Activated CD4-positive, CD25-positive, alpha-beta regulatory T cell (primary cell): Measurements from ENCODE around the gene DRC1.
"Not testable (repeated sequence)": the region's sequence is repeated elsewhere in the genome, so short reads cannot be mapped to it uniquely, and the experiment has no call there.

Experiments used
- DNase-seq, 4 experiments: peaks; one replicate each; lab custom pipeline; 2025; lab: John Stamatoyannopoulos, UW

The DRC1 gene

DNA sequence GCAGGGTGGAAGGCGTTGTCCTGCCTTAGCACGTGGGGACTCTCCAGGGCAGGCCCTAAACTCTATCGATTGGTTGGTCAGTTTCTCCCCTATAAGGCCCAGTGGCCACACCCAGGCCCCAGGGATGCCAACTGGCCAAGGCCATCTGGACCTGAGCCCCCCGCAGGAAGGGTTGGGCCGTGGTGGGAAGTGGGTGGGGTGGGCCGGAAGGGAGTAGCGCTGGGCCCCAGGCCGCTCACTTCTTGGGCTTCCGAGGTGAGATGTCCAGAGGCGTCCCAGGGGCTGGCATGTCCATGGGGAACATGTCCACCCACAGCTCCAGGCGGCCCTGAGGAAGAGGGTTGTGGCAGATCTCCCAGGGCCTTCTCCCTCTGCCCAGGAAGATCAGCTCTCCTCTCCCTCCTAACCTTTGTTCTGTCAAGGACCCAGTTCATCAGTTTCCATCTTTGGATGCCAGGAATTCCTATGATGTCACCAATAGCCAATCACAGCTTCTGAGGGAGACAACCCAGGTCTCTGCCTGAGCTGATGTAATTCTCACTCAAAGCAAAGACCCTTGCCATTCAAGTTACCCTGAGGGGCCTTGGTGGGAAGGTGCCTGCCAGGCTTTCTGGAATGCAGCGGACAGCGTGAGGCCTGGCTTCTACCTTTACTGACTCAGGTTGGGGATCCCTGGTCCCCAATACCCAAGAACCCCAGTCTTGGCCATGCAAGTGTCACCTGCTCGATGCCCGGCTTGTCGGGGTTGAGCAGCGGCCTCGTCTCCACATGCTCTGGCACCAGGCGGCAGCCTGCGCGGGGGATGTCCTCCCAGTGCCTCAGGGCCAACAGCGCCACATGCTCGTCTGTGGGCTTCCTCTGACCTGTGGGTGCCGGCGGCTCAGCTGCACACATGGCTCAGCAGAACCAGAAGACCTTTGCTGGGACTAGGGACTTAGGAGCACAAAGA, 61.8 kb downstream of the DRC1 start:
- DNase-seq = no peak

DNA sequence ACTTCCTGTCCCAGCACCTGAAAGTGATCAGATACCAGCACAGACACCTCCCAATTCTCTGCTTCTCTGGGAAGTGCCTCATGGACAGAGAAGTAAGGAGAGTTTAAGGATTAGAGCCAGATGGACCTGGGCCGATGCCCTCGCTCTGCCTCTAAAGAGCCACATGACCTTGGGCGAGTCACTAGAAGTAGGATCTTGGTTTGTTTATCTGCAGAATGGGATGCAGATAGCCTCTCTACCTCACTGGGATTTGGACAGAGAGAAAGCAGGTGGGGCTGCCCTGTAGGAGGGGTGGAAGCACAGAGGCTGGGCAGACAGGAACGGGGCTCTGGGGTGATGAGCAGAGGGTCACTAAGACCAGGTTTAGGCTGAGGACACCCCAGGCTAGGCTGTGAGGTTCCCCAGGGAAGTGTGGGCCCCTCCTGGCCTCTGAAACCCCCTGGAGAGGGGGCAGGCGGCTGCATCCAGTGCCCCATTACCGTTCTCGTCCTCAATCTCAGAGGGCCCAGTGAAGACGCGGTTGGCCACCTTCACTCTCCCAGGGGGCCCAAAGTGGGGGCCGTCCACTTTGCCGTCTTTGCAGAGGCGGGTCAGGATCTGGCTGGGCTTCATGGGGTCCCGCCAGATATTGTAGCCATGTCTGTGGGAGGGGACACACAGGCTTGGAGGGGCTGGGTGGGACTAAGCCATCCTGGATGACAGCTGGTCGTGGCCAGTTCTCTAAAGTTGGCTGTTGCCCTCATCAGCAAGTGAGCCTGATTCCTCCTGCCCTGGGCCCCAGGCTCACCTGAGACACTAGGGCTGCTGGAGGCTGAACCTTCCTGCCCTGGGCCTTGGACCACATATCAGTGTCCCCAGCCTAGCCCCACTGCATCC, 62.9 kb downstream of the DRC1 start:
- no peak for DNase-seq

DNA sequence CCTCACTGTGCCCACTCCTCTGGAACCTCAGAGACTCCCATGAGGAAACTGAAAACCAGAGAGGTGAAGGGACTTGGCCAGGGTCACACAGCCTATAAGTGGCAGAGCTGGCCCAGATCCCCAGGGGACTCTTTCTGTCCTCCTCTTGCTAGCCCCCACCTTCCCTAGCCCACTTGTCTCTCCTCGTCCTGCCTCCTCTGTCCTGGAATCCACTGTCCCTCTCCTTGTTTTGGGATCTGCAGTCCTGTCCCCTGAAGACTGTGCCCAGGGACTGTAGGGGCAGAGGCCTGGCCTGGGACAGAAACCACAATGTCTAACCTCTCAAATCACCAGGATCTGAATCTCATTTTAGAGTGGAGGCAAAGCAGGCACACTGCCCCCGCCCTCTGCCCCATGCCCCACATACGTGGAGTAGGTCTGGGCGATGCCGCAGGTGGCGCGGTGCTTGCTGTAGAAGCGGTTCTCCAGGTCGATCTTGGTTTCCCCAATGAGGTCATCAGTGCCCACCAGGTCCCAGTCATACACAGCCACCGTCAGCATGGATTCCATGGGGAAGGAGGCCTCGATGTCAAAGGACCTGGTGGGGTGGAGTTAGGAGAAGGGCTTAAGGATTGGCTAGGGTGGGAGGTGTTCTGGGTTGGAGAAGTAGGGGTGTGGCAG, 63.7 kb downstream of the DRC1 start:
- no peak for DNase-seq

DNA sequence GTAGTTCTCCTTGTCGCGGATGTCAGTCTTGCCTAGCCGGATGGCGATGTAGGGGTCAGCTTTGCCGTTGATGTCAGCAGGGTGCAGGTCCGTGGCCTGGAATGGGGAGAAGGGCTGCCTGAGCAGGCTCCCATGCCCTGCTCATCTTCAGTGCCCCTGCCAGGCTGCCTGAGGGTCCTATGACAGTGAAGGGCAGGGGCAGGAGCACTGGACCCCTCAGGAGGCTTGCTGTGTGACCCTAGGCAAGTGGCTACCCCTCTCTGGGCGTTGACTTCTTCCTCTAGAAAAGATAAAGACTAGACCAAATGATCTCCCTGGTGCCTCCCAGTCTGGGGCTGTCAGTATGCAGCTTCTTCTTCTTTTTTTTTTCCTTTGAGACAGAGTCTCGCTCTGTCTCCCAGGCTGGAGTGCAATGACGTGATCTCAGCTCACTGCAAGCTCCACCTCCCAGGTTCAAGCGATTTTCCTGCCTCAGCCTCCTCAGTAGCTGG, 64.3 kb downstream of the DRC1 start:
- no peak for DNase-seq

DNA sequence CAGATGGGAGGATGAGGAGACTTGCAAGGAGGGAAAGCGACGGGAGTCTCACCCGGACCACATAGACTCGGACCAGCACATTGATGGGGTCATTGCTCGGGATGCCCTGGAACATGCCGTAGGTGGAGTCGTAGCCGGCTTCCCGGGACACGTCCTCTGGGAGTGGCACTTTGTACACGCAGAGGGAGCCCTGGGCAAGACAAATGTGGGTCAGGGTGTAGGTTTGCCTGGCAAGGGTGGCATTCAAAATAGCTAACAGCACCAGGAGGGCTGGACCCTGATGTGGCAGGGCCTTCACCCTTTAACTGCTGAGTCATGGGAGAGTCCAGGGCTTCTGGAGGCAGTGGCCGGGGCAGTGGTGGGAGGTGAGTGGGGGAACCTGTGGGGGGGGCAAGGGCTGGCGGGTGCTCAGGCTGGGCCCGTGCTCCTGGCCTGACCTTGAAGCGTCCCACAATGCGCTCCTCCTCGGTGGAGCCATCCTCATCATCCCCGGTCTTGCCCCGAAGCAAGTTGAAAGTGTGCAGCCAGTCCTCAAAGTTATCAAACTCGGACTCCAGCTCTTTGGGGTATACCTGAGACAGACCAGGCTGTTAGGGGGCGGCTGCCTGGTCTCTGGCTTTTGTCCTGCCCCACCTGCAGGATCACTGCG, 65.1 kb downstream of the DRC1 start:
- no peak for DNase-seq

DNA sequence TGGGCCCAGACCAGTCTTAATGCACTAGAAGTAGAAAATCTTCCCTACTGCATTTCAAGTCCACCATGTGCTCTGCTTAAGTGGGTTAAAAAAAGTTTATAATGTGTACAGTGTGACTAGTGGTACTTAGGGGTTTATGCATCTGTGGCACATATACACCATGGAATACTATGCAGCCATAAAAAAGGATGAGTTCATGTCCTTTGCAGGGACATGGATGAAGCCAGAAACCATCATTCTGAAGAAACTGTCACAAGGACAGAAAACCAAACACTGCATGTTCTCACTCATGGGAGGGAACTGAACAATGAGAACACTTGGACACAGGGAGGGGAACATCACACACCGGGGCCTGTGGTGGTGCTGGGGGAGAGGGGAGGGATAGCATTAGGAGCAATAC, 66.8 kb downstream of the DRC1 start:
- not testable (repeated sequence) for DNase-seq

DNA sequence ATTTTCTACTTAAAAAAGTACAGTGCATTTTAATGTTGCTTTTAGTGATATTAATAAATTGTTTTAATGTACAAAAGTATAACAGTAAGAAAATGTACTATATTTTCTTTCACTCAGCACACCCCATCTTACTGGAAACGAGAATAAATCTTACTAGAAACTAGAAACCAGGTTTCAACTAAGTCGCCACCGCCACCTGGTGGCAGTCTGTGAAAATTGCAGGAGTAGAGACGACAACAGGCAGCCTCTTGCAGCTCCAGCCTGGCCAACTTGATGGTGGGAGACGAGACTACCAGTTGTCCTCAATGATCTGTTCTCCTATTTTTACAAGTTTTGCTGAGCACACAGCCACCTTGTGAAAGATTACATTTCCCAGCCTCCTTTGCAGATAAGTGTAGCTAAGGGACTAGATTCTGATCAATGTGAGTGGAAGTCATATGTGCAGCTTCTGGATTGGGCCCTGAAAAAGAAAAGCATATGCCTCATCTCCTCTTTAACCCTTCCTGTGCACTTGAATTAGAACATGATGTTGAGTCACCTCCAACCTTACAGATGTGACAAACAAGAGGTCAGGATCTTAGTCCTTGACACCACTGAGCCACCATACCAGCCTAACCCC, 67.5 kb downstream of the DRC1 start:
- DNase-seq = peak in 2 of 4 experiments; percentile 35 to 47

DNA sequence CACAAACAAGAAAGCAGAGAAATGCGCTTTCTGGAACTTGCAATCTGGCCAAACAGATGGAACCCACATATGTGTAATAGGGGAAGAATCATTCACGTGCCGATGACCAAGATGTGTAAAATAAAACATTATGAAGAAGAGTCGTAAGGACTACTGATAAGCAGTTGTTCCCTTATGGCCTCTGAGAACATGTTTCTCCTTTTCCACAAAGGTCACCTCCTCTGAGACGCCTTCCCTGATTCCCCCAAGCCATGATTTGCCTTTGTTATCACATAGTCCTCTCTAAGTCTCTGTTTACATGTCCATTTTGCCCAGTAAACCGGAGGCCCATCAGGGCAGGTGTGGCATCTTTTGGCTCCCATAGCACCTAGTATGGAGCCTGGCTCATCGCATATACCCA, 68.2 kb downstream of the DRC1 start:
- DNase-seq = no peak

DNA sequence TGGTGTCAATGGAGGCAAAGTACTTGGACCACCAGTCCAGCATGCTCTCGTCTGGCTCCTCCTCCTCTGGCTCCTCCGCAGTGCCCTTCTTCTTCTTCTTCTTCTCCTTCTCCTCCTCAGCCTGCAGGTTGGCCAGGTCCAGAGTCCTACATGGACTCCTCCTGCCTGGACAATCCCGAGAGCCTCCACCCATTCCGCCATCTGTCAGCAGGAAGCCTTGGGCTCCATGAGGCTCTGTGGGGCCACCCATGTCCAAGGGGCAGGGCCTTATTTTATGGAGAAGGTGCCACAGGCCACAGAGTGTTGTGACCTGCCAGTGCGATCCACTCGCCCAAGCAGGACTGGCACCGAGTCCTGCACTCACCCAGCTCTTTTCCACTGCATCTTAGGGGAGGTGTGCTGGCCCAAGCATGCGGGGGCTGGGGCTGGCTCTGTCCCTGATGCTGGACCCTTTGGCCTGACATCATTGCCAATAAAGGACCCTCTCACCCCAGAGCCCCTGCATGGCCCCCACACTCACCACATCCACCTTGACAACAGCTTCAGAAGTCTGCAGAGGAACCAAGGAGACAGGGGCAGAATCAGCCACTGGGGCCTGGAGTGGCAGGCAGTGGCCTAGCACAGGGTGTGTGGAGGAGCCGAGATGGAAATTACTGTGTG, 69.0 kb downstream of the DRC1 start:
- DNase-seq = no peak

DNA sequence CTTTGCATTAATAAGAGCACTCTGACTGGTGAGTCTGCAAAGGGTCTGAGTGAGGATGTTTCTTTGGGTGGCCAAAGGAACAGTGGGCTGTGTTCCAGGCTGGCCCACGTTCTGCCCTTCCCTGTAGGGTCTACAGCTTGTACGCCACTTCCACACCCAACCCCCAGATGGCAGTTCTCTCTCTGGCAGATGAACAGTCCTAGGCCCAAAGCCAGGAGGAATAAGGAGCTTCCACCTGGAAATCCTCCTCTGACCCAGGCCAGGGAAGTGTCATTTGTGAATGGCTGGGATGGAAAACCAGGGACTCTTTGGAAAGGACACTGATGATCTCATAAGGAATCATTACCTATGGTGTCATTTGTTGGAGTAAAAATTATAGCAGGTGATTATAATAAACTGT, 69.6 kb downstream of the DRC1 start:
- DNase-seq = no peak

DNA sequence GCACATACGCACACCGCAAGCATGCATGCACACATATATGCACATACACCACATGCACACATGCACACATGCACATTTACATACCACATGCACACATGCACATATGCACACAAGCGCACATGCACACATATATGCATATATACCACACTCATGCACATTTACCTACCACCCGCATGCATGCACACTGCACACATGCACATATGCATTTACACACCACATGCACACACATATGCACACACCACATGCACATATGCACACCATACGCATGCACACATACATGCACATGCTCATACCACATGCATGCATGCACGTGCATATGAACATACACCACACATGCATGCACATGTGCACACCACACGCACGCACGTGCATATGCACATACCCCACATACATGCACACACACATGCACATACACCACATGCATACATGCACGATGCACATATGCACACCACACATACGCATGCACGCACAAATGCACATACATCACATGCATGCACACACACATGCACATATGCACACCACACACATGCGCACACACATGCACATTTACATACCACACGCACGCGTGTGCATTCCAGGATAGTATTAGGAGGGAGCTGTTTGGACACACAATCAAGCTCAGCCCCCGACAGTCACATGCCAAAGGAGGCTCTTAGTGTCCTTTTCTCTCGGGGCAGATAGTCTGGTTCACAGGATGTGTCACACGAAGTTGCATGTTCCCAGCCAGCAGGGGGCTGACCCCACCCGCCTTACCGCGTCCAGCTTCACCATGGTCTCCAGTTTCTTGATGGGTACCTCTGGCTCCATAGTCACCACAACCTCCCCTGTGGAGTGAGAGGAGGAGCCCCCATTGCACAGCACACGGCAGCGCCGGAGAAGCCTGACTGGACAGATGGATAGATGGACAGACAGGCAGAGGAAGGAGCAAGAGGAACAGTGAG, 70.3 kb downstream of the DRC1 start:
- no peak for DNase-seq

DNA sequence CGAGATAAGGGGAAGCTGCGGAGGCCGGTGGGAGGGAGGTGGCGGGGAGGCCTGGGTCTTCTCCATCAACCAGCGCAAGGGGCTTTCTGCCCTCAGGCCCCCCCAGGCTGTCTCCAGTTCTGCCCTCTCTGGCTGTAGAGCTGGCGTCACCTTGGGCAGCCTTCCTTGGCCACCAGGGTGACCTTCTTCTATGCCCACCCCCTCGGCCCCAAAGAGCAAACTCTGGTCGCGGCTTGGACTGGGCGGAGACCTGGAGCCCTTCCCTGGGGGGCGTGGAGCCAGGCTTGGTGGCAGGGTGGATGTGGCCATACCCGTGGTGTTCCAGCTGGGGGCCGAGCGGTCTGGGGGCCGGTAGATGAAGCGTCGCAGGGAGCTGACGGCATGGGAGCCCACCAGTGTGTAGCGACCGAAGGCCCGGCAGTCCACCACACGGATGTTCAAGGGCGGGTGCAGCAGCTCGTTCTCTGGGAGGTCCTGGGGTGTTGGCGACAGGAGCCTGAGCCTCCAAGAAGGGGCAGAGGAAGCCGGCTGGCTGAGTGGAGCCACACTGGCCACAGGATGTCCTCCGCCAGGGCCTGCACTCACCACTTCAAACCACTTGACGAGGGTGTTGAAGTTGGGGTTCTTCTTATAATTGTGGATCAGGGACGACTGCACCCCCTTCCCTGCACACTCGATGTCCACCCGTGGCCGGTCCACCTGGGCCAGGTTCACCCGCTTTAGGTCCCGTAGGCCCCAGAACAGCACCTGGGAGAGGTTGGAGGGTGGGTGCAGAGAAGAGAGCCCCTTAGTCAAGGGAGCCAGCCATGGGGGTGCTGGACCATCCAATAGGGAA, 71.3 kb downstream of the DRC1 start:
- no peak for DNase-seq

DNA sequence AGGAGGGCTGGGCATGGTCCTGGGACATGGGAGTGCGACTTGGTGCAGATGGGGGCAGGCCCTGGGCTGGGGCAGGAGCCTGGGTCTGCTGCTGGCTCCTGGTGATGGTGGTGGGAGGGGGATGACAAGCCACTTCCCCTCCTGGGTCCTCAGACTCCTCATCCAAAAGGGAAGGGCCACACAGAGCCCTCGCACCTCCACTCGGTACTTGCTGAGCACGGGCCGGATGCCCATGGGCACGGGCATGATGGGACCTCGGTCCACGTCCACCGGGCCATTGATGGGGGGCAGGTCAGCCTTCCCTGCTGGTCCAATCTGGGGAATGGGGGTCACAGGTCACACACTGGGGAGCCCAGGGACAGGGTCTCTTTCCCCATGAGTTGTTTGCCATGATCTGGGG, 72.1 kb downstream of the DRC1 start:
- no peak for DNase-seq

DNA sequence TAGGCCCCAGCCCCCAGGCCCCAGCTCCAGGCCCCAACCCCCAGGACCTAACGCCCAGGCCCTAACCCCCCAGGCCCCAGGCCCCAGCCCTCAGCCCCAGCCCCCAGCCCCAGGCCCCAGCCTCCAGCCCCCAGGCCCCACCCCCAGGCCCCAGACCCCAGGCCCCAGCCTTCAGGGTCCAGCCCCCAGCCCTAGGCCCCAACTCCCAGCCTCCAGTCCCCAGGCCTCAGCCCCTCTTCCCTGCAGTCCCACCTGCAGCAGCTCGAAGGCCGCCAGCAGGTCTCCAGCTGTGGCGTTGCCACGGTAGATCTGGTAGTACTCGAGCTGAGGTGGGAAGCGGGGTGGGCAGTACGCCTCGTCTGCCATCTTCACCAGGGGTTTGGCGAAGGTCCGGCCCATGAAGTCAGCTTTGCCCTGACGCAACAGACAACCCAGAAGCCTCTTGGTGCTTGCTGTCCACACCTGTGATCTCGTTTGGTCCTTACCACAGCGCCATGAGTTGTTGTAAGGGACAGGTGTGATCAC, 72.6 kb downstream of the DRC1 start:
- DNase-seq = no peak

DNA sequence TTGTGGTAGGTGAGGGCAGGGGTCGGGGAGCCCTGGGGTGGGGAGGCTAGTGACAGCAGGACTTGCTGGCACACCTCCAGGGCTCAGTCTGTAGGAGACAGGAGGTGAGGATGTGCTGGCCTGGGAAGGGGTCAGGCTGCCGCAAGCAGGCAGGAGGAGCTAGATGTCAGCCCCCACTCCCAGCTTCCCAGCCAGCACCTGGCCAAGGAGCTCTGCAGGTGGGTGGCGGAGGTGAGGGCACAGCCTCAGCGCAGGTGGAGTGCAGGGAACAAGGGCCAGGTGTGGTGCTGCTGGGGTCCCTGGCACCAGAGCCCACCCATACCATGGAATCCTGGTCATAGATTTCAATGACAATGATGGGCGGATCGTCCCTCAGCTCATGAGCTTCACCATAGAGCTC, 73.3 kb downstream of the DRC1 start:
- DNase-seq = no peak

DNA sequence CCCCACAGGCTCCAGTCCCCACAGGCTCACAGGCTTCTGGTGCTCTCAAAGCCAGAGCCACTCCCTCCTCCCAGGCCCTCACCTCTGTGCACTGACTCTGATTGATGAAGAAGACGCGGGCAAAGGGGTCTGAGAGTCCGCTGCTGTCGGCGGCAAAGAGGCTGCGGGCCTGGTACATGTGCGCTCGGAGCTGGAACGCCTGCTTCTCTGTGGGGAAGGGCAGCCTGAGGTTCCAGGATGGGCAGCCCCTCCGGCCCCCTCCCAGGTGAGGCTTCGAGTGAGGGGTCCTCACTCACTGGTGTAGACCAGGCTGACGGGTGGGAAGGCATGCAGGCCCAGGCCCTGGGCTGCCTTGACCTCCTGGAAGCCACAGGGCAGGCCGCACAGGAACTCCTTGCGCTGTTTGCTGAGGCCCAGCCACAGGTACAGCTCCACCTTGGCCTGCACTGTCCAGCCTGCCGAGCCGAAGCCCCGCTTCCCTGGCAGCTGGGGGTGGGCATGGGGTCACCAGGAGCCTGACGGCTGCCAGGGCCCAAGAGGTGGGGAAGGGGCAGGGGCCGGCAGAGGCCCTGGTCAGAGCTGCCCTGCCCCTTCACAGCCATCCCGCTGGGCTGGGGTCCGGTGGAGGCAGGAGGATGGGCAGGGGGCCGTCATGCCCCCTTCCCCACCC, 74.2 kb downstream of the DRC1 start:
- DNase-seq = no peak

DNA sequence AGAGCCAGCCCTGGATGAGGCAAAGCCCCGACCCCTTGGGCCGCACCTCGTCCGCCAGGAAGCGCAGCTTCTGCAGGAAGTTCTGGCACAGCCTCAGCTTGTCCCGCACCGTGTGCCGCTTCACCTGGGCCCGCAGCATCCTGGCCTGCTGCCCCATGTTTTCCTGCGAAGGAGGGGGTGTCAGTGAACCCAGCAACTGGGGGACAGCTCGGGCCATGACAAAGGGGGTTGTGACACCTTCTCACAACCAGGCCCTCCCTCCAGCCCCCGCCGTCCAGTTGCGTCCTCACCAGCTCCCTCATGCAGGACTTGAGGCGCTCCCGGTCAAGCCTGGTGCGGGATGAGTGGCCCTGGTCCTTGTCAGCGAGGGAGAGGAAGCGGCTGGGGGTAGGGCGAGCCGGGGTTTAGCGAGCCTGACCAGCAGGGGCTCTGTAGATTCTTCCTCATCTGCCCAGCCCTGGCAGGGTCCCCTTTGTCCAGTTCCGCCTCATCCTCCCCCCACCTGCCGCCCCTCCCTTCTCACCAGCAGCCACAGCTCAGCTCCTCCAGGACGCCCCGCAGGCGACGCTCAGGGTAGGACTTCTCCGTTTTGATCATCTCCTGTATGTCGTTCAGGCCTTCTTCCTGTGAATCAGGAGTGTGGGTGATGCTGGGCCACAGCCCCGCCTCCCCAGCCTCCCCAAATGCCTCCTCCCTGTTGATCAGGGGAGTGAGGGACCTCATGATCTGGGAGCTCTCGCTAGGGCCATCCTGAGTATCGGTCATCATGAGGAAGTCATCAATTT, 75.6 kb downstream of the DRC1 start:
- no peak for DNase-seq
